ENCODE results near the gene NFU1.

GRCh38 chr2:69385443-69386151 is 51.6 kb downstream of the NFU1 start:
- TF ChIP-seq CTCF (IDR thresholded peaks at IDR 0.05) (no peak), POLR2AphosphoS5 (IDR thresholded peaks at IDR 0.05) (no peak), EP300 (IDR thresholded peaks at IDR 0.05) (no peak)
